Kidney tubule cell (primary cell): Measurements from ENCODE around the gene RASD1.
A peak's percentile ranks its signal among the peaks of the same experiment; 100 is the strongest.
"Not testable (repeated sequence)": the region's sequence is repeated elsewhere in the genome, so short reads cannot be mapped to it uniquely, and the experiment has no call there.

Experiments
- DNase-seq: peaks from one replicate; pipeline ENCODE4 v3.0.0-alpha.2; 2018; ENCODE audit warnings: low spot score

Gene RASD1

DNA sequence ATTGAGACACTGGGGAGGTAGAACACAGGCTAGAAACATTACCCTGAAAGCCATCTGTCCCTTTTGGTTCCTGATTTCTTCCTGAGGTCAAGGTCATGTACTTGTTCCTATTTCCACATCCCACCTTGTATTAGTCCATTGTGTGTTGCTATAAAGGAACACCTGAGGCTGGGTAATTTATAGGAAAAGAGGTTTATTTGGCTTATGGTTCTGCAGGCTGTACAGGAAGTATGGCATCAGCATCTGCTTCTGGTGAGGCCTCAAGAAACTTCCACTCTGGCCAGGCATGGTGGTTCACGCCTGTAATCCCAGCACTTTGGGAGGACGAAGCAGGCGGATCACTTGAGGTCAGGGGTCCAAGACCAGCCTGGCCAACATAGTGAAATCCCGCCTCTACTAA is 26.8 kb downstream of the RASD1 start:
- DNase-seq: no peak

DNA sequence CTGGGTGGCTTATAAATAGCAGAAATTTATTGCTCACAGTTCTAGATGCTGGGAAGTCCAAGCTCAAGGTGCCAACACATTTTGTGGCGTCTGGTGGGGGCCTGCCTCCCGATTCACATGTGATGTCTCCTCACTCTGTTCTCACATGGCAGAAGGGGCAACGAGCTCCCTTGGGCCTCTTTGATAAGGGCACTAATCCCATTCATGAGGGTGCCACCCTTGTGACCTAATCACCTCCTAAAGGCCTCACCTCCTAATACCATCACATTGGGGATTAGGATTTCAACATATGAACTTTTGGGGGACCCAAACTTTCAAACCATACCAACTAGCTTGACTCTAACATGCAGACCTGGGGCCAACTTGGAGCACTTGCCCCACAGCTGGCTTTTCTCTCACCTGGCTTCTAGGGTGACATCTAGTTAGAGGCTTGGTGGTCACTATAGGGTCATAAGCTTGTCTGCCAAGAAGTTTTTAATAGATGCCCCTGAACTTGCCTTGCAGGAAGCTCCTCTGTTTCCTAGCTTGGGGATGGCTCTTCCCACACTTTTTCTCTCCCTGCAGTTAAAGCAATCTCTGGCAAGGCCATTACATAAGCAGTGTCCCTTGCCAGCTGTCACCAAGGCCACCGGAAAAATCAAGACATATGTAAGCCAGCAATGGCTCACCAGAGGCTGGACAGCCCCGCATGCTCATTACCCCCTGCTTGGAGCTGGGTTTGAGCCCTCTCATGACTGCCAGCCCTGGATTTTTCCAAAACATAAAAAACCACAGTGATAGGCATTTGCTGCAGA is 27.8 kb downstream of the RASD1 start:
- no peak for DNase-seq

DNA sequence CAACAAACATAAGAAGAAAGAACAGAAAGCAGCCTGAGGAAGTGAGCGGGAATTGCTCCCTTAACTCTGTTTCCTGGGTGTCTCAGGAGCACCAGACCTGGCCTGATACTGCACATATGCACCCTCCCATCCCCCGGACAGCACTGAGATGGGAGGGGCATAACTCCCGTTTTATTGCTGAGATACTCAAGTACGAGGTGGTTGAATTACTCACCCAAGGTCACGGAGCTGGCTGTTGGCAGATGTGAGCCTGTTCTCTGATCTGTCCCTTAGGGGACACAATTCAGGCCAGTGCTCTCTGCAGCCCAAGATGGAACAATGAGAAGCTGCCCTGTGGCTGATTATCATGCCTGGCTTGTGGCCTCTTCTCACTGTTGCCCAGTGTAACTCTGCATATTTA is 28.5 kb downstream of the RASD1 start:
- DNase-seq: no peak

DNA sequence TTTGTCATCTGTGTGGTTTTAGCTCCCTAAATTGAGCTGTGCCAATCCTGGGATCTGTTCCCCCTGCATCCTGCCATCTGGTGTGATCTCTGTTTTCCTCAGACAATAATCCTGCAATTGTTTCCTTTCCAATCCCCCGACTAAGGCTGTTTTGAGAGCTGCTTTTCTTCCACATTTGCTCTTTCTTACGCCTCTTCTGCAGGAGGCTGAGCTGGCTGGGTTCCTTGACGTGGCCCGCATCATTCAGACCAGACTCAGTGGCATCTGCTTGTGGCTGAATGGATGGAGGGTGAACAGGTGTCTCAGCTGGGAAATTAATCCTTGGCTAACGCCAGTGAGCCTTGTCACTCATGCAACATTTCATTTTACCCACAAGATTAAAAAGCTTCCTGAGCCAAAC is 29.2 kb downstream of the RASD1 start:
- no peak for DNase-seq

DNA sequence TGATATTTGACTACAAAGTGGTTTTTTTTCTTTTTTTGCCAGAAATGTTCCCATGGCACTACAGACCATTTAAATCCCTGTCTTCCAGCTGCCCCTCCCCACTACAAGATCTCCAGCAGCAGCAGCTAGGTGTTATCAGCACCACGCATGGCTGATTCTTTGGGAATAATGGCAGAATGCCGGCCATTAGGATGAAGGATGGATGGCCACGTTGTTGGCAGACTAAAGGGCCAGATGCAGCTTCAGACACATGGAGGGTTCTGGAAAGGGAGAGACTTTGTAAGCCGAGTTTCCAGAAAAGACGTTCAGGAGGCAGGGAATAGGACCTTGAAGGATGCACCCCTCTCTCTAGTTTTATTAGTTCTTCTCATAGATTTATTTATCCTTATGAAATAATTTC is 29.7 kb downstream of the RASD1 start:
- no peak for DNase-seq

DNA sequence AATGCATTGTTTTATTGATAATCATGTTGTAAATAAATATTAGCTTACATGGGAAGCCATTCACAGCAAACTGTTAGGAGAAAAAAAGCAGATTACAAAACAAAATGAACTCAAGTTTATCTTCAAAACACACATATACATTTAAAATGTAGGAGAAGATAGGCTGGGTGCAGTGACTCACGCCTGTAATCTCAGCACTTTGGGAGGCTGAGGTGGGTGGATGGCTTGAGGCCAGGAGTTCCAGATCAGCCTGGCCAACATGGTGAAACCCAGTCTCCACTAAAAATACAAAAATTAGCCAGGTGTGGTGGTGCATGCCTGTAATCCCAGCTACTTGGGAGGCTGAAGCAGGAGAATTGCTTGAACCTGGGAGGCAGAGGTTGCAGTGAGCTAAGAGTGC is 30.3 kb downstream of the RASD1 start:
- not testable (repeated sequence) for DNase-seq

DNA sequence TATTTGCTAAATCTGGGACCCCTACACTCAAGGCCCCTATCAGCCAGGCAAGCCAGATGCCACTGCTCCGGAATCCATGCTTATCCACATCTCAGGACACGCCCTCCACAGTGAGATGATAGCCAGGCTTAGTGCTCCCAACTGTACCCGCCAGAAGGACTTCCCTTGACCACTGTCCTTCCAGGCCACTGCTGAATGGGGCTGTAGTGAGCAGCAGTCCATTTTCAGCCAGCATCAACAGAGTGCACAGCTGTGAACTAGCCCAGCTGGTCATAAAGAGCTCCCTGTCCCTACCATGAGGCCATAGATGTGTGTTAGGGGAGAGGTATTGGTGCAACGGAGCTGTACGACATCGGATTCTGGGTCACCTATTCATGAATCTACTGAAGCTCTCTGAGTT is 32.4 kb downstream of the RASD1 start:
- no peak for DNase-seq

DNA sequence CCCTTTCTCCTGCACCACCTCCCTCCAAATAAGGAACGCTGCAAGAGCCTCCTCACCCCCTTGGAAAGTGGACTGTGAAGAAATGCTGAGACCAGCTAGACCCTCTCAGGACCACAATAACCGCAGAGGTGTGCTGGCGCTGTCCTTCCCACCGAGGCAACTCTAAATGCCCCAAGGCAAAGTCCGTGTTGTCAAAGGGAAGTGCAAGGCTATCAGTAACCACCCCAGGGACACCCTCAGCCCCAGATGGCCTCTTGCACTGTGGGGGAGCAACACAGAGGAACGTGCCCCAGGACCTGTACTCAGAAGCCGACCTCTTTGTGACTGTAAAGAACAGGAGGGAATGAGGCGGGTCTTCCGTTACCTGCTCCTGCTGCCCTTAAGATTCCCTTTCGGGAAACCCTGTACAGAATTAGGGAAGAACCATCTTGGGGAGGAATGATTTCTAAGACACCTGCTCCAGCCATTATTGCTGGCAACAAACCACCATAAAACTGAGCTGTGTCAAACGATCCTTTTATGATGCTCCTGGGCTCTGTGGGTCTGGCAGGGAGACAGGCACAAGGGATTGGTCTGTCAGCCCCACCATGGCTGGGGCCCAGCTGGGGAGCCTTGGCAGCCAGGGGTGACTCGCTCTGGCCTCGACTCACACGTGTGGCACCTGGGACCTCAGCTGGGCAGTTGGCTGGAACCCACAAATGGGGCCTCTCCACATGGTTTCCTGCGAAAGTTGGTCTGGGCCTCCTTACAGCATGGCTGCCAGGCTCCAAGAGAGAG is 34.0 kb downstream of the RASD1 start:
- DNase-seq: peak; percentile 70

DNA sequence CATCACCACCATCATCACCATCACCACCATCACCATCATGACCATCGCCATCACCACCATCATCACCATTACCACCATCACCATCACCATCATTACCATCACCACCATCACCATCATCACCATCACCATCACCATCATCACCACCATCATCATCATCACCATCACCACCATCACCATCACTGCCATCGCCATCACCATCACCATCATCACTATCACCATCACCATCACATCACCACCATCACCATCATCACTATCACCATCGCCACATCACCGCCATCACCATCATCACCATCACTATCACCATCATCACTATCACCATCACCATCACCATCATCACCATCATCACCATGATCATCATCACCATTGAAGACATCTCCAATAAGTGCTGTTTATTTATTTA is 36.2 kb downstream of the RASD1 start:
- no peak for DNase-seq

DNA sequence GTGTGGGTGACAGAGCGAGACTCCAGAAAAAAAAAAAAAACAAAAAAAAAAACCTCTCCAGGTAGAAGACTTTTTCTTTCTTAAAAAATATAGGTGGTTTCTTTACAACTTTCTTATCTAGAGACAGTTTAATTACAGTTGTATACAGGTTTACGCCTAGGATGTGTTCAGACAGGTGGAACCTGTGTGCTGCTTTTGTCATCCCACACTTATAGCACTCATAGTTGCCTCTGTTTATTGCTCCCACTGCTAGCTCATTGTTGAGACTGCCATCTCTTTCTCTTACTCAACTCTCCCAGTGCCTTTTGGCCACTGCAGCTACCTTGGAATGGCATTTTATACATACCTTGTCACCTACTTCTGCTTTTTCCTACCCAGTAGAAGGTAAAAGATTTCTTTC is 38.5 kb downstream of the RASD1 start:
- no peak for DNase-seq

DNA sequence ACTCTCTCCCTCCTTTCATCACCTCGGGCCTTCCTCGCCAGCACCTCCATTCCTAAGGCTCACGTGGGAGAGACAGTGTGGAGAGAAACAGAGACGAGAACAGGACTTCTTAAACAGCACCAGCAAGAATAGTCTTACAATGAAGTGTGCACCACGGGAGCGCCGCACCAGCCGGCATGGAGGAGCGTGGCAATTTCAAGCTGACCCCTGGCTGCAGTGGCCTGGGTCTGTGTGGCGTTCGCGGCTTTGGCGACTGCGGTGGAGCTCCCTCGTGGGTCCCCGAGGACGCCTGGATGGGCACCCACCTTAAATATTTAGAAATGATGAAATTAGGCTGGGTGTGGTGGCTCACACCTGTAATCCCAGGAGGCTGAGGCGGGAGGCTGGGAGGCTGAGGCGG is 39.9 kb downstream of the RASD1 start:
- DNase-seq: no peak

DNA sequence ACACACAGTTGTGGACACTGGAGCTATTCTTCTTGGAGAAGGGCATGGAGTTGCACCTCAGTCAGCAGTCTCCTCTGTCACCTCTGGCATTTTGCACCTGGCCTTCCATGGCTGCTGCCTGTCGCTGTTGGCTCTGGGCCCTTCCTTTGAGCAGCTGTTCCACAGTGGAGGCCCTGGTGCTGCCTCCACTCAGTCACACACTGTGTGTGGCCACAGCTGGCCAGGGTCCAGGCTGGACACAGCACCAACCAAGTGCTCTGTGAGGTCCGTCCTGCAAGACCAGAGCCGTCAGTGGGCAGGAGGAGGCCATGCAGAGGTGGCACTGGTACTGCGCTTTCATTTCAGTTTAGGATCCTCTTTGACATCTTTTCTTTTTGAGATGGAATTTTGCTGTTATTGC is 41.0 kb downstream of the RASD1 start:
- no peak for DNase-seq

DNA sequence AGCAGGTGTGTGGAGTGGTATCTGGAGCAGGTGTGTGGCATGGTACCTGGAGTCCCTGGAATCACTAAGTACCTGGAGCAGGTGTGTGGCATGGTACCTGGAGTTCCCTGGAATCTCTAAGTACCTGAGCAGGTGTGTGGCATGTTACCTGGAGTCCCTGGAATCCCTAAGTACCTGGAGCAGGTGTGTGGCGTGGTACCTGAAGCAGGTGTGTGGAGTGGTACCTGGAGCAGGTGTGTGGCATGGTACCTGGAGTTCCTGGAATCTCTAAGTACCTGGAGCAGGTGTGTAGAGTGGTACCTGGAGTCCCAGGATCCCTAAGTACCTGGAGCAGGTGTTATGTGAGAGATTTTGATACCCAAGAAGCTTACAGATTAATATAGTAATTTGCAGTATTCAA is 41.5 kb downstream of the RASD1 start:
- not testable (repeated sequence) for DNase-seq

DNA sequence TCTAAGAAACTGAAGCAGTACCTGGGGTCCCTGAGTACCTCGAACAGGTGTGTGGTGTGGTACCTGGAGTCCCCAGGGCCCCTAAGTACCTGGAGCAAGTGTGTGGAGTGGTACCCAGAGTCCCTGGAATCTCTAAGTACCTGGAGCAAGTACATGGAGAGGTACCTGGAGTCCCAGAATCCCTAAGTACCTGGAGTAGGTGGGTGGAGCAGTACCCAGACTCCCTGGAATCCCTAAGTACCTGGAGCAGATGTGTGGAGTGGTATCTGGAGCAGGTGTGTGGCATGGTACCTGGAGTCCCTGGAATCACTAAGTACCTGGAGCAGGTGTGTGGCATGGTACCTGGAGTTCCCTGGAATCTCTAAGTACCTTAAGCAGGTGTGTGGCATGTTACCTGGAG is 41.9 kb downstream of the RASD1 start:
- no peak for DNase-seq

DNA sequence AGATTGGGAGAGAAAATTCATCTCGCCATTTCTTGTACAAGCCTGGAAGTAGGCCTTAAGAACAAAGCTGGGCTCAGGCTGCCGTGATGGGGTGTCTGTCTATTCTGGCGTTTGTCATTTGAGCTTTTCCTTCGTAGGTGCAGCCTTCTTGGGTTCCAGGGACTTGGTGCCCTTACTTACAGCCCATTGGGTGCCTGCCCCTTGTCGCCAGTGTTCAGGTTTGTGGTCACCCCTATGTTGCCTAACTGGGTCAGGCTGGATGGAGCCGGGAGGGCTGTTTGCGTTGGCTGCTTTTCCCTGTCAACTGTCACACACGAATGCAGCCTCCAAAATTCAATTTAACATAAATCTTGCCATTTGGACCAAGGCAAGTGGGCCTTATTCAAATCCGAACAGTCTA is 43.1 kb downstream of the RASD1 start:
- DNase-seq: no peak

DNA sequence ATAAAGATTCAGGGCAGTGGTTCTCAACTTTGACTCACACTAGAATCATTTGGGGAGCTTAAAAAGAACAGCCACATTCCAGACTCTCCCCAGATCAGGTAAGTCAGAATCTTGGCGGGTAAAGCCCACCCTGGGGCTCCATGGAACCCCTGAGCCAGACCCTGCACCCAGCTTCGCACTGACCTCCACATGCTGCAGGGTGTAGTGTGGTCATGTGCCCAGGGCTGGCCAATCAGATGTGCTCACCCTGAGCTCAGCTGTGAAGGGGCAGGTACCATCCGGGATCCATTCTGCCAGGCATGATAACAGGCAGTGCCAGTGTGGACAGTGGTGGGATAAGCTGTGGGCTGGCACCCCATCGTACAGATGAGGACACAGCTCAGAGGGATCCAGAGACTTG is 47.5 kb downstream of the RASD1 start:
- DNase-seq: no peak

DNA sequence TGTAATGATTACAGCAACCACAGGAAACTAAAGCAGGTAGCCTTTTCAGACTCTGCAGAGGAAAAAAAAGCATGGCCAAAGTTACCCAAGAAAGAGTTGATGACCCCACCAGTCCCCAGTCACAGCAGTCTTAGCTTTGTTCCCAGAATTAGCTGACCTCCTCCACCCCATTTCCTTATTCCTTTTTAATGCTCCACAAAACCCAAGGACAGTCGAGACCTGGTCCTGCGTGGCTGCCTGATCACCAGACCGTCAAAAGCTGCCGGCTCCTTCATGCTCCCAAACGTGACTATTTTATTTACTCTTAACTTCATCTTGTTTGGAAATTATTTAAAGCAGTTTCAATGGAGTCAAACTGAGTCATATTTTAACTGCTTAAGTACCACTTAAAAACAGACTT is 48.1 kb downstream of the RASD1 start:
- DNase-seq: peak; percentile 84

DNA sequence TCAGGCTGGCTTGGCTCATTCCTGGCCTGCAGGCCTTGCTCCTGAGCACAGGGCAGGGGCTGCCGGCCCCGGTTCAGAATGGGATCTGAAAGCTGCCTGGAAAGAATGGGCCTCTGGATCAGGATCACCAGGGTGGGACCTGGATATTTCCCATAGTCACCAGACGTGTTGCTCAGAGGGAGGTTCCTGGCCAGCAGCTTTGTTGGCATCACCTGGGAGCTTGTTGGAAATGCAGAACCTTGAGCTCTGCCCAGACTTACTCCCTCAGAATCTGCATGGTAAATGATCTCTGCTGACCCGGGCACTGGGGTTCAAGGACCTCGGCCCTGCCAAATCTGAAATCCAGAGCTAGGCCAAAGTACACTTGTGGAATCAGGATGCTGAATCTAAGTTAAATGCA is 48.9 kb downstream of the RASD1 start:
- no peak for DNase-seq

DNA sequence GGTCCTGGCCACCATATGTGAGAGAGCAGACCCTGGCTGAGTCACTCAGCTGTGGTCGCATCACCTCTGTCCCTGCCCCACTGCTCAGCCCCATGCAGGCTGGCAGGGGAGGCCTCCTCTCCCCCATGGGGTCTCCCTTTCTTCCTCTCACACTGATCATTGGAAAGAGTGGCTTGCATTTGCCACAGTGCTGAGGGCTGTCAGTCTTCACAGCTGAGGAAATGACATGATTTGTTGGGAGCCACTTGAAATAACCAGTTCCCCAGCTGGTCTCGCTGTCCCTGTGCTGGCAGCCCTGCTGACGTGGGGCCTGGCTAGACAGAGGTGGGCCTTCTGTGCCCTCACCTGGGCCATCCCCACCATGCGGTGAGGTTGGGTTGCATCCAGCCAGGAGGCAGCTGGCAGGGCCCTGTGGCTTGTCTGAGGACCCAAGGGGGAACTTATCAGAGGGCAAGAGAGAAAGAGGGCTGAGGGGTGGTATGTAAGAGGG is 49.5 kb downstream of the RASD1 start:
- DNase-seq: no peak

DNA sequence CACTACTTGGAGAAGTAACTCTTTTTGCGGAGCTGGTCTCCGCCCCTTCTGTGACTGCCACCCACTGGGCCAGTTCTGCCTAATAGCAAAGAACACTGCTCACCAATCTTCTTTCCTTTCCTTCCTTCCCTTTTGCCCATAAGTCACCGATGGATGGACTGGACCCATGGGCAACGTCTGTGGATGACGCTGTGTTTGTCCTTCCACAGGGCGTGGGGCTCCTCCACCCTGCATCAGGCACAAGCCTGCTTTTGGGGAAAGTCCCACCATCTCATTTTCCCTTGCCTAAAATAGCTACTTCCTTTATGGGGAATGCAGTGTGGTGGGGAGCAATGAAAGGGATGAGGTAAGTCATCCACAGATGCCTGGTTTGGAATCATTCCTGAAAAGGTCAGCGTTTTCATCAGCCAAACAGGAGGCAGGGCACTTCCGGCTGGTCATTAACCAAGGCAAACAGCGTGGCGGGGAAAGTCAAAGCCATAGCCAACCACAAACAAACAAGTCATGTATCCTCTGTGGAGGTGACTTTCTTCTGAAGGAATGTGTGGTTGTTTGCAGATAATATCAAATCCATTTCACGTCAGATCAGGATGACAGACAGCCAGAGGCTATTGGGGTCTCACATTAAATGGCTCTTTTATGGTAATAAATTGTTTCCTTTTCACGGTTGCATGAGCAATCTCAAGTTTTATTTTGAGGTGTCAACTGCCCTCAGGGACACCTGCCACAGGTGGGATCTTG is 50.1 kb downstream of the RASD1 start:
- peak; percentile 99 for DNase-seq

DNA sequence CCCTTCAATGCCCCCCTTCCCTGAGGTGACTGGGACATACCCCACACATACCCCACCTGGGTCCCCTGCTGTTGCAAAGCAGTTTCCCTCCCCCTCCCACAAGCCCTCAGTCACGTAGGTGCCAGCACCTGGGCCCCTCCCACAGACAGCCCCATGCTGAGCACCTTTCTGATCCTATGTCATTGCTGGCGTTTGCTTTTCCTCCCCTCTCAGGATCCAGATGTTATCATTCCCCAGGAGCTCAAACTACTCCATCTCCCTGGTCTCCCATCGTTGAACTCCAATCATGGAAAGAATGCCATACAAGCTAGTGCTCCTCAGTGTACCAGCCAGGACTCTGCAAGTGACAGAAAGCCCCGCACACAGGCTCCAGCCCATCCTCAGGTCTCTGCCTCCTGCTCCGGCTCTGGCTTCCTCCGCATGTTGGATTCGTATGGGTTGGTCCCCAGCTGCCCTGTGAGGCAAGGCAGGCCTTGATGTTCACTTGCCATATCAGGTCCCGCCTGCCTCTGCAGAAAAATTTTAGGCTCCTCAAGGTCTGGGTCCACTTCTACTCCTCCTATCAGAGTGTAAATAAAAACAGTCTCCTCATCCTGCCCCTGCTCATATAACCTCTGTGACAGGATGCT is 50.8 kb downstream of the RASD1 start:
- peak; percentile 14 for DNase-seq
